CD4-positive, alpha-beta memory T cell (primary cell): ENCODE data around the gene RASA3. TPM values are rescaled to one million over a fixed set of nuclear protein-coding genes. Genes with fewer than 3 reads are reported as not detected.
A peak's percentile ranks its signal among the peaks of the same experiment; 100 is the strongest.

Experiments
- CTCF ChIA-PET: fragments of 350-600 bp; sonication (Branson Sonifier 250); formaldehyde crosslinking; loops from one replicate; lab custom pipeline; 2021; ENCODE audit warnings: inconsistent platforms; ENCODE audit not compliant: partially characterized antibody; lab: Charles Lee
- POLR2A ChIA-PET: fragments of 350-600 bp; sonication (Branson Sonifier 250); formaldehyde crosslinking; loops from one replicate; lab custom pipeline; 2021; ENCODE audit not compliant: partially characterized antibody; lab: Charles Lee
- DNase-seq, 5 donors: peaks; one replicate each; pipeline versions ENCODE4 v3.0.0 to v3.0.0-alpha.2; 2020 to 2022; ENCODE audit warnings: mixed read lengths in 1 of 5
- H3K27ac ChIP-seq: one replicate; pipeline ENCODE4 v1.7.0; 2013; ENCODE audit warnings: low read depth, low read length
- H3K27me3 ChIP-seq: 2 replicates; pipeline ENCODE4 v1.7.0; 2013; ENCODE audit warnings: mild to moderate bottlenecking, low read length, moderate library complexity; ENCODE audit not compliant: insufficient read depth
- H3K36me3 ChIP-seq: 2 replicates; pipeline ENCODE4 v1.7.0; 2013; ENCODE audit warnings: mild to moderate bottlenecking, low read length, moderate library complexity; ENCODE audit not compliant: insufficient read depth
- H3K4me1 ChIP-seq: 2 replicates; pipeline ENCODE4 v1.7.0; 2013; ENCODE audit warnings: mild to moderate bottlenecking, low read length, moderate library complexity; ENCODE audit not compliant: insufficient read depth
- H3K4me3 ChIP-seq, 2 donors: one replicate each; pipeline ENCODE4 v1.7.0; 2013; ENCODE audit warnings: low read length in 2 of 2, mild to moderate bottlenecking in 1 of 2
- H3K9me3 ChIP-seq, 2 donors: one replicate each; pipeline ENCODE4 v1.7.0; 2013; ENCODE audit warnings: low read length in 2 of 2, control low read depth in 1 of 2; ENCODE audit not compliant: control insufficient read depth in 1 of 2
- H3K27ac Mint-ChIP-seq, 7 donors: one replicate each; pipeline ENCODE4 v1.8.0; 2020 to 2021; ENCODE audit warnings: mixed read lengths in 7 of 7, mild to moderate bottlenecking in 6 of 7, inconsistent platforms in 3 of 7, moderate library complexity in 3 of 7
- H3K27me3 Mint-ChIP-seq, 2 donors: one replicate each; pipeline ENCODE4 v1.8.0; 2020 to 2021; ENCODE audit warnings: mixed read lengths in 2 of 2
- H3K36me3 Mint-ChIP-seq, 2 donors: one replicate each; pipeline ENCODE4 v1.8.0; 2020 to 2021; ENCODE audit warnings: mixed read lengths in 2 of 2, inconsistent platforms in 1 of 2, mild to moderate bottlenecking in 1 of 2
- H3K4me1 Mint-ChIP-seq, 4 donors: one replicate each; pipeline ENCODE4 v1.8.0; 2020 to 2021; ENCODE audit warnings: mixed read lengths in 4 of 4, mild to moderate bottlenecking in 1 of 4
- H3K4me3 Mint-ChIP-seq, 8 donors: one replicate each; pipeline ENCODE4 v1.8.0; 2020 to 2021; ENCODE audit warnings: mixed read lengths in 8 of 8, mild to moderate bottlenecking in 7 of 8, moderate library complexity in 6 of 8, inconsistent platforms in 3 of 8
- H3K9me3 Mint-ChIP-seq, 8 donors: one replicate each; pipeline ENCODE4 v1.8.0; 2020 to 2021; ENCODE audit warnings: mixed read lengths in 8 of 8, mild to moderate bottlenecking in 5 of 8, inconsistent platforms in 3 of 8, moderate library complexity in 1 of 8
- intact Hi-C: fragments of 100-400 bp; cut with micrococcal nuclease; formaldehyde crosslinking; loops from one replicate; pipeline ENCODE4 v1.15.1; 2023
- polyA plus RNA-seq, 2 donors: library from polyadenylated mRNA; unstranded; fragments of 300-500 nt; fragmentation: Illumina TruSeq; gene quantifications; one replicate each; pipeline ENCODE4 v1.2.3, GENCODE V29; 2021
- total RNA-seq, 2 experiments: library from RNA; stranded (reverse); gene quantifications; one replicate each; pipeline ENCODE4 v1.2.3, GENCODE V29; 2021

The RASA3 gene
- total and polyA plus RNA-seq, 4 experiments from 2014 or later = 65.5 to 174 (median 156) TPM

GRCh38 chr13:114059946-114060860, 72.2 kb downstream of the RASA3 start:
- Mint-ChIP-seq H3K27me3 (no peaks in the 10 kb centered on the region), H3K9me3 (peaks cover 0 to 10% (median 0%) of the 10 kb centered on the region in 8 donors), H3K27ac (peak overlapping the region in 5 of 7 donors; percentile 52 to 86 (median 70)), H3K4me1 (peaks cover 12 to 80% (median 36%) of the 10 kb centered on the region in 4 donors), H3K36me3 (peaks cover 19 to 61% of the 10 kb centered on the region in 2 donors), H3K4me3 (peak overlapping the region in 2 of 8 donors; percentile 39 to 49)
- Histone ChIP-seq H3K4me1 (peaks cover 40% of the 10 kb centered on the region), H3K9me3 (no peaks in the 10 kb centered on the region), H3K4me3 (no peak overlapping the region), H3K27ac (no peak overlapping the region), H3K27me3 (no peaks in the 10 kb centered on the region), H3K36me3 (peaks cover 63% of the 10 kb centered on the region)
- ChIA-PET CTCF (no interaction called here), POLR2A (no interaction called here)
- DNase-seq = no peak
- intact Hi-C loops = loop anchor here (10.0 kb wide), 1 partner anchor 55 kb away; no protein-coding TSS in a partner anchor

- CTCF ChIA-PET = no interaction called here
- no peak overlapping the region for H3K4me3 ChIP-seq
- peaks cover 71% of the 10 kb centered on the region for H3K36me3 ChIP-seq
- no peak for DNase-seq
- Mint-ChIP-seq H3K27ac (peak overlapping the region in 4 of 7 donors; percentile 61 to 86 (median 76)), H3K9me3 (peaks cover 0 to 10% (median 0%) of the 10 kb centered on the region in 8 donors), H3K36me3 (peaks cover 24 to 62% of the 10 kb centered on the region in 2 donors), H3K4me3 (peak overlapping the region in 1 of 8 donors; percentile 39), H3K27me3 (no peaks in the 10 kb centered on the region), H3K4me1 (peaks cover 13 to 78% (median 33%) of the 10 kb centered on the region in 4 donors)
- no peaks in the 10 kb centered on the region for H3K9me3 ChIP-seq
- H3K27ac ChIP-seq = no peak overlapping the region
- POLR2A ChIA-PET = no interaction called here
- H3K4me1 ChIP-seq = peaks cover 32% of the 10 kb centered on the region
- H3K27me3 ChIP-seq = no peaks in the 10 kb centered on the region
- intact Hi-C loops = no loop called here
Measured at GRCh38 chr13:114059428-114059827, 73.0 kb downstream of the RASA3 start.

- H3K27me3 Mint-ChIP-seq = no peaks in the 10 kb centered on the region
- peaks cover 0 to 10% (median 0%) of the 10 kb centered on the region in 8 donors for H3K9me3 Mint-ChIP-seq
- H3K4me1 Mint-ChIP-seq = peaks cover 12 to 71% (median 28%) of the 10 kb centered on the region in 4 donors
- peaks cover 28% of the 10 kb centered on the region for H3K4me1 ChIP-seq
- peaks cover 29 to 58% of the 10 kb centered on the region in 2 donors for H3K36me3 Mint-ChIP-seq
- CTCF ChIA-PET = interaction anchor here (0.6 to 0.8 kb wide), 2 partner anchors 20 to 53 kb away, joined by 3 read pairs; no protein-coding TSS in a partner anchor
- H3K4me3 Mint-ChIP-seq = peak overlapping the region in 2 of 8 donors; percentile 52 to 57
- no peaks in the 10 kb centered on the region for H3K9me3 ChIP-seq
- H3K36me3 ChIP-seq = peaks cover 62% of the 10 kb centered on the region
- no peak overlapping the region for H3K4me3 ChIP-seq
- H3K27me3 ChIP-seq = no peaks in the 10 kb centered on the region
- peak overlapping the region in 5 of 7 donors; percentile 13 to 88 (median 78) for H3K27ac Mint-ChIP-seq
- DNase-seq = no peak
- no peak overlapping the region for H3K27ac ChIP-seq
- POLR2A ChIA-PET = no interaction called here
- intact Hi-C loops = no loop called here
Measured at GRCh38 chr13:114058051-114058867, 74.2 kb downstream of the RASA3 start.

- H3K36me3 ChIP-seq = peaks cover 62% of the 10 kb centered on the region
- peaks cover 13 to 72% (median 30%) of the 10 kb centered on the region in 4 donors for H3K4me1 Mint-ChIP-seq
- peak overlapping the region in 3 of 7 donors; percentile 17 to 84 (median 57) for H3K27ac Mint-ChIP-seq
- no peak overlapping the region for H3K4me3 ChIP-seq
- H3K27ac ChIP-seq = no peak overlapping the region
- peaks cover 29 to 63% of the 10 kb centered on the region in 2 donors for H3K36me3 Mint-ChIP-seq
- POLR2A ChIA-PET = interaction anchor here (1.5 to 1.8 kb wide), 2 partner anchors 8 to 52 kb away, joined by 4 to 7 read pairs; no protein-coding TSS in a partner anchor
- no peak for DNase-seq
- CTCF ChIA-PET = no interaction called here
- no peaks in the 10 kb centered on the region for H3K27me3 Mint-ChIP-seq
- intact Hi-C loops = no loop called here
- peaks cover 0 to 8% (median 0%) of the 10 kb centered on the region in 8 donors for H3K9me3 Mint-ChIP-seq
- peak overlapping the region in 2 of 8 donors; percentile 4 to 46 for H3K4me3 Mint-ChIP-seq
- H3K9me3 ChIP-seq = no peaks in the 10 kb centered on the region
- H3K4me1 ChIP-seq = peaks cover 32% of the 10 kb centered on the region
- no peaks in the 10 kb centered on the region for H3K27me3 ChIP-seq
Measured at GRCh38 chr13:114057166-114058050, 75.0 kb downstream of the RASA3 start.

- POLR2A ChIA-PET = interaction anchor here (1.5 to 1.8 kb wide), 2 partner anchors 9 to 53 kb away, joined by 4 to 7 read pairs; no protein-coding TSS in a partner anchor
Measured at GRCh38 chr13:114056205-114057013, 76.0 kb downstream of the RASA3 start.

More at GRCh38 chr13:114056205-114057013, 76.0 kb downstream of the RASA3 start:
- H3K4me3 ChIP-seq = no peak overlapping the region
- no peak overlapping the region for H3K27ac ChIP-seq
- Mint-ChIP-seq H3K4me3 (peak overlapping the region in 2 of 8 donors; percentile 20 to 29), H3K27me3 (no peaks in the 10 kb centered on the region), H3K36me3 (peaks cover 29 to 64% of the 10 kb centered on the region in 2 donors), H3K27ac (peak overlapping the region in 4 of 7 donors; percentile 35 to 84 (median 66)), H3K4me1 (peaks cover 13 to 69% (median 36%) of the 10 kb centered on the region in 4 donors), H3K9me3 (peaks cover 0 to 10% (median 0%) of the 10 kb centered on the region in 8 donors)
- peaks cover 72% of the 10 kb centered on the region for H3K36me3 ChIP-seq
- no peaks in the 10 kb centered on the region for H3K27me3 ChIP-seq
- DNase-seq = no peak
- CTCF ChIA-PET = interaction anchor here (0.7 kb wide), 1 partner anchor 75 kb away, joined by 3 read pairs; no protein-coding TSS in a partner anchor
- H3K9me3 ChIP-seq = no peaks in the 10 kb centered on the region
- peaks cover 38% of the 10 kb centered on the region for H3K4me1 ChIP-seq
- intact Hi-C loops = no loop called here
